SK-N-SH (cell line): ENCODE data around the gene AP1S1. TPM values are rescaled to one million over a fixed set of nuclear protein-coding genes. Genes with fewer than 3 reads are reported as not detected.

Experiments
- CTCF ChIA-PET: fragments of 300-600, 350-600 bp; formaldehyde crosslinking; extraction: SDS; loops from one replicate; lab custom pipeline; 2021; lab: Yijun Ruan, JAX
- POLR2A ChIA-PET: fragments of 350-600 bp; sonication (Branson Sonifier 250); formaldehyde crosslinking; extraction: SDS; loops from one replicate; lab custom pipeline; 2020; ENCODE audit warnings: antibody characterized with exemption, inconsistent platforms; lab: Yijun Ruan, JAX
- DNase-seq: peaks from one replicate; pipeline ENCODE4 v3.0.0; 2012
- H2AFZ ChIP-seq: fragments of 200-600 bp; sonication (generic); 2 replicates; pipeline ENCODE4 v1.8.1; 2016; ENCODE audit warnings: antibody characterized with exemption, mild to moderate bottlenecking, low read depth
- H3F3A ChIP-seq: fragments of 200-600 bp; sonication (generic); replicated peaks from 2 replicates; pipeline ENCODE3; 2016; ENCODE audit warnings: antibody characterized with exemption, mild to moderate bottlenecking; ENCODE audit not compliant: insufficient read depth
- H3K27ac ChIP-seq, 2 experiments: fragments of 200-500 bp in 1 of 2; fragments of 200-600 bp in 1 of 2; sonication (Bioruptor generic) in 1 of 2; sonication (generic), shearing (Covaris generic) in 1 of 2; 2 replicates each; pipeline versions ENCODE4 v1.5.1 to v1.6.1; 2014 to 2016; ENCODE audit warnings: low read depth in 2 of 2, inconsistent platforms in 1 of 2, low read length in 1 of 2, mild to moderate bottlenecking in 1 of 2, mixed read lengths in 1 of 2
- H3K27me3 ChIP-seq: fragments of 200-600 bp; sonication (generic), shearing (Covaris generic); 2 replicates; pipeline ENCODE4 v1.6.1; 2016; ENCODE audit warnings: mixed run types; ENCODE audit not compliant: insufficient read depth
- H3K36me3 ChIP-seq, 2 experiments: fragments of 200-500 bp in 1 of 2; fragments of 200-600 bp in 1 of 2; sonication (Bioruptor generic) in 1 of 2; sonication (generic) in 1 of 2; replicated peaks in 1 of 2; 2 replicates each; pipeline versions ENCODE3 to v1.5.1; 2014 to 2016; ENCODE audit warnings: low read length in 1 of 2, mild to moderate bottlenecking in 1 of 2; ENCODE audit not compliant: insufficient read depth in 2 of 2, control insufficient read depth in 1 of 2
- H3K4me1 ChIP-seq, 2 experiments: fragments of 200-500 bp in 1 of 2; fragments of 200-600 bp in 1 of 2; sonication (Bioruptor generic) in 1 of 2; sonication (generic), shearing (Covaris generic) in 1 of 2; 2 replicates each; pipeline versions ENCODE4 v1.5.1 to v1.6.1; 2014 to 2016; ENCODE audit warnings: low read depth in 1 of 2, low read length in 1 of 2, mixed run types in 1 of 2; ENCODE audit not compliant: insufficient read depth in 2 of 2, control insufficient read depth in 1 of 2
- H3K4me2 ChIP-seq: fragments of 200-600 bp; sonication (generic), shearing (Covaris generic); 2 replicates; pipeline ENCODE4 v1.6.1; 2017; ENCODE audit warnings: mixed run types
- H3K4me3 ChIP-seq, 2 experiments: fragments of 200-500 bp in 1 of 2; fragments of 200-600 bp in 1 of 2; sonication (Bioruptor generic) in 1 of 2; sonication (generic), shearing (Covaris generic) in 1 of 2; 2 replicates each; pipeline versions ENCODE4 v1.5.1 to v1.8.1; 2014 to 2016; ENCODE audit warnings: low read depth in 2 of 2, inconsistent platforms in 1 of 2, low read length in 1 of 2, mild to moderate bottlenecking in 1 of 2, mixed read lengths in 1 of 2, moderate library complexity in 1 of 2
- H3K79me2 ChIP-seq: fragments of 200-600 bp; sonication (generic); 2 replicates; pipeline ENCODE4 v1.8.1; 2017; ENCODE audit warnings: mild to moderate bottlenecking; ENCODE audit not compliant: insufficient read depth
- H3K9ac ChIP-seq: fragments of 200-600 bp; sonication (generic); 2 replicates; pipeline ENCODE4 v1.6.1; 2017; ENCODE audit warnings: mixed run types
- H3K9me2 ChIP-seq: fragments of 200-600 bp; sonication (generic); 2 replicates; pipeline ENCODE4 v1.6.1; 2017; ENCODE audit warnings: mixed run types
- H3K9me3 ChIP-seq: fragments of 200-600 bp; sonication (generic); 2 replicates; pipeline ENCODE4 v1.6.1; 2017; ENCODE audit warnings: mixed run types, mild to moderate bottlenecking, moderate library complexity
- H4K20me1 ChIP-seq: fragments of 200-600 bp; sonication (generic); 2 replicates; pipeline ENCODE4 v1.6.1; 2017; ENCODE audit warnings: mild to moderate bottlenecking, mixed run types; ENCODE audit not compliant: insufficient read depth
- ELF1 ChIP-seq: IDR thresholded peaks from 2 replicates; pipeline ENCODE4 v1.4.0; 2012
- FOXM1 ChIP-seq: IDR thresholded peaks from 2 replicates; pipeline ENCODE4 v1.4.0; 2012; ENCODE audit warnings: low read depth, mild to moderate bottlenecking
- GABPA ChIP-seq: IDR thresholded peaks from 2 replicates; pipeline ENCODE4 v1.4.0; 2012; ENCODE audit warnings: low read depth, mild to moderate bottlenecking
- MEF2A ChIP-seq: IDR thresholded peaks from 2 replicates; pipeline ENCODE4 v1.4.0; 2012; ENCODE audit warnings: low read depth, borderline replicate concordance
- POLR2AphosphoS5 ChIP-seq: IDR thresholded peaks from 2 replicates; pipeline ENCODE4 v1.6.1; 2012; ENCODE audit warnings: low read depth, low read length
- RXRA ChIP-seq: IDR thresholded peaks from 2 replicates; pipeline ENCODE4 v1.4.0; 2012; ENCODE audit warnings: low read depth, mild to moderate bottlenecking, borderline replicate concordance
- TAF1 ChIP-seq: IDR thresholded peaks from 2 replicates; pipeline ENCODE4 v1.6.1; 2012; ENCODE audit warnings: low read depth, mild to moderate bottlenecking, low read length, moderate library complexity, borderline replicate concordance
- TCF12 ChIP-seq: IDR thresholded peaks from 2 replicates; pipeline ENCODE4 v1.4.0; 2012
- YY1 ChIP-seq: IDR thresholded peaks from 2 replicates; pipeline ENCODE4 v1.4.0; 2012; ENCODE audit warnings: low read depth, mild to moderate bottlenecking
- WGBS: methylation state at CpG from one replicate; pipeline ENCODE4 v1.1.6; 2017; ENCODE audit warnings: low lambda C conversion rate; 5-methylcytosine and 5-hydroxymethylcytosine counted together
- polyA plus RNA-seq, 3 experiments: library from polyadenylated mRNA; depleted of rRNA; stranded (reverse); fragments of >200 nt; gene quantifications; 2 replicates each; pipeline ENCODE4 v1.2.3, GENCODE V29; 2012
- TF ChIP-seq, protein P1 (sequence below): IDR thresholded peaks from 2 replicates; pipeline ENCODE4 v1.4.0; 2012; ENCODE audit warnings: low read depth, borderline replicate concordance
- TF ChIP-seq, protein P2 (sequence below): fragments of 200-600 bp; sonication (generic); IDR thresholded peaks from 2 replicates; pipeline ENCODE4 v1.6.1; 2017; ENCODE audit warnings: antibody characterized with exemption, mild to moderate bottlenecking, moderate library complexity
- TF ChIP-seq, protein P3 (sequence below): IDR thresholded peaks from 2 replicates; pipeline ENCODE4 v1.4.0; 2012; ENCODE audit warnings: low read depth, borderline replicate concordance

Gene AP1S1
- polyA plus RNA-seq, 1 of the 3 experiments (the other 2 are of a cell fraction): 616 TPM

DNA sequence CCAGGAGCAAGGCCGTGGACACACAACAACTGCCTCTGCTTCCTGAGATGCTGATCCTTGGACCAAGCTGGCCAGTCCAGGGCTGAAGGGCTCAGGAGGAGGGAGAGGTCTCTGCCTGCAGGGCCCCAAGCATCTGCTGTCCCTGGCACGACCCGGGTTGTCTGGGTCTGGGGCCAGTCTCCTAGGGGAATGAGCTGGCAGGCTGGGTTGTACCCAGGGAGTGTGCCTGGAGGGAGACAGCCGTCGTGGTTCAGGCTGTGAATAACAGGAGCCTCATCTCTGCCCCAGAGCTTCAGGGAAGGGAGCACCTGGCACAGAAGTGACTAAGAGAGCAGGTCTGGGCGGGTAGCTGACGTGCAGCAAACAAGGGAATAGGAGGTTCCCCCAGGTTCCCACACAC, 45.3 kb upstream of the AP1S1 start (continued):
- TF ChIP-seq, protein P1, sequence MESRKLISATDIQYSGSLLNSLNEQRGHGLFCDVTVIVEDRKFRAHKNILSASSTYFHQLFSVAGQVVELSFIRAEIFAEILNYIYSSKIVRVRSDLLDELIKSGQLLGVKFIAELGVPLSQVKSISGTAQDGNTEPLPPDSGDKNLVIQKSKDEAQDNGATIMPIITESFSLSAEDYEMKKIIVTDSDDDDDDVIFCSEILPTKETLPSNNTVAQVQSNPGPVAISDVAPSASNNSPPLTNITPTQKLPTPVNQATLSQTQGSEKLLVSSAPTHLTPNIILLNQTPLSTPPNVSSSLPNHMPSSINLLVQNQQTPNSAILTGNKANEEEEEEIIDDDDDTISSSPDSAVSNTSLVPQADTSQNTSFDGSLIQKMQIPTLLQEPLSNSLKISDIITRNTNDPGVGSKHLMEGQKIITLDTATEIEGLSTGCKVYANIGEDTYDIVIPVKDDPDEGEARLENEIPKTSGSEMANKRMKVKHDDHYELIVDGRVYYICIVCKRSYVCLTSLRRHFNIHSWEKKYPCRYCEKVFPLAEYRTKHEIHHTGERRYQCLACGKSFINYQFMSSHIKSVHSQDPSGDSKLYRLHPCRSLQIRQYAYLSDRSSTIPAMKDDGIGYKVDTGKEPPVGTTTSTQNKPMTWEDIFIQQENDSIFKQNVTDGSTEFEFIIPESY: no peak
- TF ChIP-seq TAF1: no peak
- no peak for TF ChIP-seq GABPA
- TF ChIP-seq, protein P2, sequence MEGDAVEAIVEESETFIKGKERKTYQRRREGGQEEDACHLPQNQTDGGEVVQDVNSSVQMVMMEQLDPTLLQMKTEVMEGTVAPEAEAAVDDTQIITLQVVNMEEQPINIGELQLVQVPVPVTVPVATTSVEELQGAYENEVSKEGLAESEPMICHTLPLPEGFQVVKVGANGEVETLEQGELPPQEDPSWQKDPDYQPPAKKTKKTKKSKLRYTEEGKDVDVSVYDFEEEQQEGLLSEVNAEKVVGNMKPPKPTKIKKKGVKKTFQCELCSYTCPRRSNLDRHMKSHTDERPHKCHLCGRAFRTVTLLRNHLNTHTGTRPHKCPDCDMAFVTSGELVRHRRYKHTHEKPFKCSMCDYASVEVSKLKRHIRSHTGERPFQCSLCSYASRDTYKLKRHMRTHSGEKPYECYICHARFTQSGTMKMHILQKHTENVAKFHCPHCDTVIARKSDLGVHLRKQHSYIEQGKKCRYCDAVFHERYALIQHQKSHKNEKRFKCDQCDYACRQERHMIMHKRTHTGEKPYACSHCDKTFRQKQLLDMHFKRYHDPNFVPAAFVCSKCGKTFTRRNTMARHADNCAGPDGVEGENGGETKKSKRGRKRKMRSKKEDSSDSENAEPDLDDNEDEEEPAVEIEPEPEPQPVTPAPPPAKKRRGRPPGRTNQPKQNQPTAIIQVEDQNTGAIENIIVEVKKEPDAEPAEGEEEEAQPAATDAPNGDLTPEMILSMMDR: no peak

DNA sequence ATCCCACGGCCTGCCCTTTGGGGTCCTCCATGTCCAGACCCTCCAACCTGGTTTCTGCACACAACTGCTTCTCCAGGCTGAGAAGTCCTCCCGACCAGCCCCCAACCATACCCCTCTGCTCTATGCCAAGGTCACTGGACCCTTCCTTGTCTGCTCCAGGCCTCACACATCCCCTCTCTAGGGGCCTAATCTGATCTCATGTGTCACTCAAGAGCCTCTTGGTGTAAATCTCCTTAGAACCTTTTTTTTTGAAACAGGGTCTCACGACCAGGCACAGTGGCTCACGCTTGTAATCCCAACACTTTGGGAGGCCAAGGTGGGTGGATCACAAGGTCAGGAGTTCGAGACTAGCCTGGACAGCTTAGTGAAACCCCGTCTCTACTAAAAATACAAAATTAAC, 44.9 kb upstream of the AP1S1 start:
- H3K4me1 ChIP-seq: peaks cover 6 to 26% of the 10 kb centered on the region in 2 experiments; a peak in 3 of 4 replicates
- peak overlapping the region in 1 of 2 experiments; percentile 47; a peak in 2 of 4 replicates for H3K27ac ChIP-seq
- WGBS: 89% methylated on average over 6 of the region's 6 CpGs

GRCh38 chr7:101111261-101111660, 43.0 kb upstream of the AP1S1 start:
- Histone ChIP-seq H3K36me3 (no peaks in the 10 kb centered on the region), H3K79me2 (peaks cover 19% of the 10 kb centered on the region; the same call in 1 of the 2 replicates), H3K9me2 (no peaks in the 10 kb centered on the region), H3K4me1 (peaks cover 6 to 25% of the 10 kb centered on the region in 2 experiments; a peak in 3 of 4 replicates), H3K4me3 (no peak overlapping the region), H3K9me3 (no peaks in the 10 kb centered on the region), H3K27ac (peak overlapping the region in 1 of 2 experiments; percentile 28; a peak in 1 of 4 replicates), H2AFZ (no peak overlapping the region), H3K9ac (no peak overlapping the region), H4K20me1 (no peaks in the 10 kb centered on the region), H3K4me2 (no peak overlapping the region), H3F3A (peaks cover 20% of the 10 kb centered on the region), H3K27me3 (no peaks in the 10 kb centered on the region)
- ChIA-PET POLR2A (no interaction called here), CTCF (interaction anchor here (0.7 to 2.4 kb wide), 7 partner anchors 15 to 52 kb away, joined by 3 to 10 read pairs (median 5); partner anchors contain the start of gene SERPINE1)
- WGBS: 90% methylated on average over 5 of the region's 5 CpGs
- no peak for DNase-seq
- no peak for TF ChIP-seq TCF12
- TF ChIP-seq, protein P2: no peak
- TF ChIP-seq, protein P1: no peak
- no peak for TF ChIP-seq FOXM1
- TF ChIP-seq MEF2A: no peak
- no peak for TF ChIP-seq ELF1

More for the DNA sequence above, 44.9 kb upstream of the AP1S1 start:
- Histone ChIP-seq H3K9me2 (no peaks in the 10 kb centered on the region), H3K4me2 (0 out of 2 replicates have a peak overlapping the region, but pooled peaks have one; percentile 24), H3K9me3 (no peaks in the 10 kb centered on the region), H3K36me3 (no peaks in the 10 kb centered on the region), H3K27me3 (no peaks in the 10 kb centered on the region), H3K4me3 (no peak overlapping the region), H4K20me1 (no peaks in the 10 kb centered on the region), H3F3A (peaks cover 10% of the 10 kb centered on the region), H3K9ac (peak overlapping the region; percentile 19; the same call in 1 of the 2 replicates), H2AFZ (no peak overlapping the region), H3K79me2 (peaks cover 27% of the 10 kb centered on the region; the same call in 1 of the 2 replicates)
- DNase-seq: no peak
- ChIA-PET POLR2A (no interaction called here), CTCF (interaction anchor here (0.7 to 8.0 kb wide), 9 partner anchors 14 to 173 kb away, joined by 3 to 43 read pairs (median 4); partner anchors contain the start of gene SERPINE1)
- TF ChIP-seq YY1 (no peak), POLR2AphosphoS5 (no peak), RXRA (no peak), FOXM1 (no peak)
- TF ChIP-seq, protein P3, sequence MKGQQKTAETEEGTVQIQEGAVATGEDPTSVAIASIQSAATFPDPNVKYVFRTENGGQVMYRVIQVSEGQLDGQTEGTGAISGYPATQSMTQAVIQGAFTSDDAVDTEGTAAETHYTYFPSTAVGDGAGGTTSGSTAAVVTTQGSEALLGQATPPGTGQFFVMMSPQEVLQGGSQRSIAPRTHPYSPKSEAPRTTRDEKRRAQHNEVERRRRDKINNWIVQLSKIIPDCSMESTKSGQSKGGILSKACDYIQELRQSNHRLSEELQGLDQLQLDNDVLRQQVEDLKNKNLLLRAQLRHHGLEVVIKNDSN: no peak
